NCI-H128 (cell line): ENCODE results near the gene MUC2.

ENCODE experiments used
- DNase-seq: peaks from one replicate; lab custom pipeline; 2025; ENCODE audit not compliant: unreplicated experiment; lab: John Stamatoyannopoulos, UW

Gene MUC2

DNA sequence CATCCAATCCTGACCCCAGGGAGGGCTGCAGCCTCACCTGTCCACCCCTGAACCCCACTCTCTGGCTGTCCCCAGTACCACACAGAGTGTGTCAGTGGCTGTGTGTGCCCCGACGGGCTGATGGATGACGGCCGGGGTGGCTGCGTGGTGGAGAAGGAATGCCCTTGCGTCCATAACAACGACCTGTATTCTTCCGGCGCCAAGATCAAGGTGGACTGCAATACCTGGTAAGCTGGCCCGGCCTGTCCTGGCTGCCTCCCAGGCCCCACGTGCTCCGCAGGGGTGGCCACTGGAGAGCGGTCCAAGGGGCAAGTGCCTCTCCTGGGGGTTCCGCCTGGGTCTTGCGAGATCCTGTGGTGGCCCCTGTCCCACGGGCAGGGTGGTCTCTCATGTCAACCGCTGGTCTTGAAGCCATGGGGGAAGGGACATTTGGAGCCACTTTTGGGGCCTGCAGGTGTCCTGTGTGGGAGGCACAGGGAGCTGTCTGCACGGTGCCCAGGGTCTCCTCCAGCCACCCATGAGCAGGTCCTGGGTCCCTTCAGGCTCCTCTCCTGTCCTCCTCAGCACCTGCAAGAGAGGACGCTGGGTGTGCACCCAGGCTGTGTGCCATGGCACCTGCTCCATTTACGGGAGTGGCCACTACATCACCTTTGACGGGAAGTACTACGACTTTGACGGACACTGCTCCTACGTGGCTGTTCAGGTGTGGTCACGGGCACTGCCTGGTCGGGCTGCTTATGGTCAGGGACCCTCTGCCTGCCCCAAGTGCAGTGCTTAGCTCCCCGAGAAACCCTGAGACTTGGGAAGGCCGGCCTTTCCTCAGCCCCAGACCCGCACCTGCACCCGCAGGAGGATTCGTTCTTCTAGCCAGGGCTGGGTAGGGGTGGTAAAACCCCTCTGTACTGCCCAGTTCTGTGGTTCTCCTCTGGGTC is 11.8 kb downstream of the MUC2 start:
- DNase-seq, result no peak

DNA sequence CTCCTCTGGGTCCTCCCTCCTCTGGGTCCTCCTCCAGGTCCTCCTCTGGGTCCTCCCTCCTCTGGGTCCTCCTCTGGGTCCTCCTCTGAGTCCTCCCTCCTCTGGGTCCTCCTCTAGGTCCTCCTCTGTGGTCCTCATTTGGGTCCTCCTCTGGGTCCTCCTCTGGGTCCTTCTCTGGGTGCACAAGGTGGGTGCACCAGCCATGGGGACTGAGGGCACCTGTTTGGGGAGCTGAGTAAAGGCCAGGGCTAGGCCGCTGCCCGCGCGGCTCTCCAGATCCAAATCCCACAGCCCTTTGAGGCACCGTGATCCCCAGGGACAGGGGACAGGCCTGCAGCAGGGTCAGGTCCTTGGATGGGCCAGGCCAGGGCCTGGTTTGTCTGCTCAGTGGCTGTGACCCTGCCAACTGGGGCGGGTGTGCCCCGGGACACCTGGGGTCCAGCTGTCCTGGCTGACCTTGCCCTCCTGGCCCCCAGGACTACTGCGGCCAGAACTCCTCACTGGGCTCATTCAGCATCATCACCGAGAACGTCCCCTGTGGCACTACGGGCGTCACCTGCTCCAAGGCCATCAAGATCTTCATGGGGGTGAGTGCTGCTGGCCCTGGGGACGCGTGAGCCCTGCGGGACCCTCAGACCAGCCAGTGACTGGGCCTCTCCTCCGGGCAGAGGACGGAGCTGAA is 12.7 kb downstream of the MUC2 start:
- no peak for DNase-seq

DNA sequence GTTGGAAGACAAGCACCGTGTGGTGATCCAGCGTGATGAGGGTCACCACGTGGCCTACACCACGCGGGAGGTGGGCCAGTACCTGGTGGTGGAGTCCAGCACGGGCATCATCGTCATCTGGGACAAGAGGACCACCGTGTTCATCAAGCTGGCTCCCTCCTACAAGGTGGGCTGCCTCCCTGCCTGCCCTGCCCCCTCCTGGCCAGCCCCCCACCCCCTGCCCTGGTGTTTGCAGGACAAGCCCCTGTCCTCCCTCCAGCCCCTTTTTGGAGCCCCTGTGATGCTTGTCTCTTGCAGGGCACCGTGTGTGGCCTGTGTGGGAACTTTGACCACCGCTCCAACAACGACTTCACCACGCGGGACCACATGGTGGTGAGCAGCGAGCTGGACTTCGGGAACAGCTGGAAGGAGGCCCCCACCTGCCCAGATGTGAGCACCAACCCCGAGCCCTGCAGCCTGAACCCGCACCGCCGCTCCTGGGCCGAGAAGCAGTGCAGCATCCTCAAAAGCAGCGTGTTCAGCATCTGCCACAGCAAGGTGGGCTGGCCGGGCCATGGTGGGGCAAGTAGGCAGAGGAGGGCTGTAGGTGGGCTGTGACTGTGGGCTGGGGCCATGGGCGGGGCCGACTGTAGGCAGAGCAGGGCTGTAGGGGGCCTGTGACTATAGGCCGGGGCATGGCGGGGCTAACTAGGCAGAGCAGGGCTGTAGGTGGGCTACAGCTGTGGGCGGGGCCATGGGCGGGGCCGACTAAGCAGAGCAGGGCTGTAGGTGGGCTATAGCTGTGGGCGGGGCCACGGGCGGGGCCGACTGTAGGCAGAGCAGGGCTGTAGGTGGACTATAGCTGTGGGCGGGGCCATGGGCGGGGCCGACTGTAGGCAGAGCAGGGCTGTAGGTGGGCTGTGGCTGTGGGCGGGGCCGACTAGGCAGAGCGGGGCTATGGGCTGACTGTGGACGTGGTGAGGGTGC is 13.6 kb downstream of the MUC2 start:
- no peak for DNase-seq

GRCh38 chr11:1088927-1089737 is 14.5 kb downstream of the MUC2 start:
- DNase-seq, result no peak

GRCh38 chr11:1089738-1090599 is 15.3 kb downstream of the MUC2 start:
- DNase-seq, result no peak

DNA sequence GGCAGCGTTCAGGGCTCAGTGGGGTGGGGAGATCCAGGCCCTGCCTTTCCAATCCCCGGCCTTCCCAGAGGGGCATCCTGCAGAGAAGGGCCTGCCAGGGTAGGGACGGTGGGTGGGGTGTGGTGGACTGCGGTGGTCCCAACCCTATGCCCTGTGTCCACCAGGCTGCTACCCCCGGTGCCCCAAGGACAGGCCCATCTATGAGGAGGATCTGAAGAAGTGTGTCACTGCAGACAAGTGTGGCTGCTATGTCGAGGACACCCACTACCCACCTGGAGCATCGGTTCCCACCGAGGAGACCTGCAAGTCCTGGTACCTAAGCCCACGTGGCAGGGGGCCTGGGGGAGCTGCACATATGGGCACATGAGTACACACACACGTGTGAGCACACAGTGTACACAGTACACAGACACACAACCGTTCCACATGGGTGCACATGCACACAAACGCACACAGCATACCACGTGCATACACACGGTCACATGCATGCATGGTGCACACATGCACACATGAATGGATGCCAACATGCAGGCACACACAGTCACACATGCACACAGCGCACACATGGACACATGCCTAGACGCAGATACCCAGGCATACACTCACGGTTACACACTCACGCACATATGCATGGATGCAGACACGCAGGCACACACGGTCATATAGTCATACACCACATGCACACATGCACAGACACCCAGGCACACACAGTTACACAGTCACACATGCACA is 16.1 kb downstream of the MUC2 start:
- DNase-seq, result no peak

- no peak for DNase-seq
Observed at GRCh38 chr11:1091332-1092083, 16.8 kb downstream of the MUC2 start.

- no peak for DNase-seq
Observed at GRCh38 chr11:1092145-1092670, 17.5 kb downstream of the MUC2 start.

DNA sequence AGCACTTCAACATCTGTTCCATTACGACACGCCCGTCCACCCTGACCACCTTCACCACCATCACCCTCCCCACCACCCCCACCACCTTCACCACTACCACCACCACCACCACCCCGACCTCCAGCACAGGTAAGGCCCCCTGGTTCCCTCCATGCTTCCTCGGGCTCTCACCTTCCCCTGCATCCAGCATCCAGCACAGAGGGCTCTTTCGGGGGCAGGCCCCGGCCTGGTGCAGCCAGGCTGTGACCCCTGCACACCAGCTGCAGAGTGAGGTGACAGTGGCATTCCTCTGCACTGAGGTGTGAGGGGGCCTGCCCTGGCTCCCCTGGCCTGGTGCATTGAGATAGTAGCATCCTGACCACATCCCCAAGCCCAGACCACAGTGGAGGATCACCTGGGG is 18.2 kb downstream of the MUC2 start:
- DNase-seq, result no peak

DNA sequence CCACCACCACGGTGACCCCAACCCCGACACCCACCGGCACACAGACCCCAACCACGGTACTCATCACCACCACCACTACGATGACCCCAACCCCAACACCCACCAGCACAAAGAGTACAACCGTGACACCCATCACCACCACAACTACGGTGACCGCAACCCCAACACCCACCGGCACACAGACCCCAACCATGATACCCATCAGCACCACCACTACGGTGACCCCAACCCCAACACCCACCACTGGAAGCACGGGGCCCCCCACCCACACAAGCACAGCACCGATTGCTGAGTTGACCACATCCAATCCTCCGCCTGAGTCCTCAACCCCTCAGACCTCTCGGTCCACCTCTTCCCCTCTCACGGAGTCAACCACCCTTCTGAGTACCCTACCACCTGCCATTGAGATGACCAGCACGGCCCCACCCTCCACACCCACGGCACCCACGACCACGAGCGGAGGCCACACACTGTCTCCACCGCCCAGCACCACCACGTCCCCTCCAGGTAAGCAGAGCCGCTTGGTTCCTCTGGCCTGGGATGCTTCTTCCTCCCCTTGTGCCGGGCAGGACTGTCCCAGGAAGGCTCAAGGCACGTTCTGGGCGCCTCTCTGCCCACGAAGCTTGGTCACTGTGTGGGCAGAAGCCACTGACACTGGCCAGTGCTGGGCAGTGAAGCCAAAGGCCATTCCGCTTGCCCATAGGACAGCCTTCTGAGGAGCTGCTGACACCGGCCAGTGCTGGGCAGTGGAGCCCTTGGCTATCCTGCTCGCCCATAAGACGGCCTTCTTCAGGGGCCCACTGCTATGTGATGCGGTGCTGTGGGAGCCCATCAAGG is 25.1 kb downstream of the MUC2 start:
- no peak for DNase-seq

GRCh38 chr11:1100417-1101245 is 26.0 kb downstream of the MUC2 start:
- DNase-seq, result no peak

- no peak for DNase-seq
Observed at GRCh38 chr11:1101318-1102089, 26.8 kb downstream of the MUC2 start.

DNA sequence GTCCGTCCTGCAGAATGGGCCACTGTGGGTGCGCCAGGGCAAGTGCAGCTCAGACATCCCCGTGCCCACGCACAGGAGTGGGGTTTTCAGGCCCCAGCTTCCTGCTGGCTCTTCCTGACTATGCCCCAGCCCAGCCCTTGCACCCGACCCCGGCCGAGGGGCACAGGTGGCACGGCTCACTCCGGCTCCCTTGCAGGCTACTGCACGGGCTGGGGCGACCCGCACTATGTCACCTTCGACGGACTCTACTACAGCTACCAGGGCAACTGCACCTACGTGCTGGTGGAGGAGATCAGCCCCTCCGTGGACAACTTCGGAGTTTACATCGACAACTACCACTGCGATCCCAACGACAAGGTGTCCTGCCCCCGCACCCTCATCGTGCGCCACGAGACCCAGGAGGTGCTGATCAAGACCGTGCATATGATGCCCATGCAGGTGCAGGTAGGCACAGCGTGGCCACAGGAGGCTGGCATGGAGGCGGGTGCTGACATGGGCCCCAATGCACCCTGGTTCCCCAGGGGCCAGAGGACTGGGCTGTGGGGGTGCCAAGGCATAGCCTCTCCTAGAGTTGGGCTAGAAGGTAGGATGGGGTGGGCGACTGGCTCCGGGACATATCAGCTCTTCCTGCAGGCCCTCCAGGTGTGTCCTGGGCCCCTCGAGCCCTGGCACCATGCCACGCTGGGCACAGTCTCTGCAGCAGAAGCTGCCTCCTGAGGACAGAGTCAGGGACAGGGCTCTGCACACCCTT is 27.7 kb downstream of the MUC2 start:
- DNase-seq, result no peak

DNA sequence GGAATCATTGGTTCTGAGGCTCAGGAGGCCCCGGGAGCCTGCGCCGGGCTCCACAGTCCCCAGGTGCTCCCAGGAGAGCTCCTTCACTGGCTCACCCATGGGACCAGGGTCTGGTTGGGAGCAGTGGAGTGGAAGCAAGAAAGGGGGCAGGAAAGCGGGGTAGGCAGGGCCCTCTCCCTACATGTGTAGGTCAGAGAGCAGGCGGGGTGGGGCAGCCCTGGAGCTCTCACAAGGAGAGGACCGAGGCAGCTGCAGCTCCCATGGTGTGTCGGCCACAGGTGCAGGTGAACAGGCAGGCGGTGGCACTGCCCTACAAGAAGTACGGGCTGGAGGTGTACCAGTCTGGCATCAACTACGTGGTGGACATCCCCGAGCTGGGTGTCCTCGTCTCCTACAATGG is 28.3 kb downstream of the MUC2 start:
- no peak for DNase-seq
